Stomach (tissue), 4 donors: Measurements from ENCODE around the gene FADS6.

Experiments
- CTCF ChIP-seq, 7 experiments: fragments of 450-650 bp in 4 of 7; fragments of 200-600 bp in 3 of 7; sonication (generic) in 3 of 7; IDR thresholded peaks; one replicate each; pipeline ENCODE4 v1.5.1; 2016 to 2019; ENCODE audit warnings: antibody characterized with exemption in 7 of 7, control low read depth in 2 of 7, mild to moderate bottlenecking in 1 of 7
- EP300 ChIP-seq: sonication (generic); formaldehyde crosslinking; IDR thresholded peaks from one replicate; pipeline ENCODE4 v1.6.1; 2017; ENCODE audit warnings: antibody characterized with exemption
- POLR2A ChIP-seq, 4 donors: fragments of 450-650 bp; IDR thresholded peaks; one replicate each; pipeline ENCODE4 v1.6.1; 2016; ENCODE audit warnings: antibody characterized with exemption in 4 of 4, control low read depth in 2 of 4, mild to moderate bottlenecking in 1 of 4, moderate library complexity in 1 of 4

GRCh38 chr17:74921026-74921681 lies 27.7 kb upstream of the FADS6 start:
- TF ChIP-seq CTCF (IDR thresholded peaks at IDR 0.05), result no peak
- no peak for TF ChIP-seq EP300
- TF ChIP-seq POLR2A (IDR thresholded peaks at IDR 0.05), result no peak
